Hepatocyte (in vitro differentiated cells): ENCODE results near the gene FOCAD. TPM values are rescaled to one million over a fixed set of nuclear protein-coding genes. Genes with fewer than 3 reads are reported as not detected.
A peak's percentile ranks its signal among the peaks of the same experiment; 100 is the strongest.

Source experiments
- DNase-seq: peaks from one replicate; pipeline ENCODE4 v3.0.0-alpha.2; 2016; ENCODE audit warnings: low spot score
- H2AFZ ChIP-seq: fragments of 200-600 bp; sonication (generic); 2 replicates; pipeline ENCODE4 v1.6.0; 2016; ENCODE audit warnings: antibody characterized with exemption, mild to moderate bottlenecking
- H3K27ac ChIP-seq: fragments of 200-600 bp; sonication (generic); 2 replicates; pipeline ENCODE4 v1.5.1; 2016; ENCODE audit warnings: mild to moderate bottlenecking
- H3K27me3 ChIP-seq: fragments of 200-600 bp; sonication (generic); 2 replicates; pipeline ENCODE4 v1.6.1; 2016
- H3K36me3 ChIP-seq: fragments of 200-600 bp; sonication (generic); replicated peaks from 2 replicates; pipeline ENCODE4 v1.5.1; 2016; ENCODE audit warnings: low read depth; ENCODE audit not compliant: insufficient read depth
- H3K4me1 ChIP-seq: fragments of 200-600 bp; sonication (generic); 2 replicates; pipeline ENCODE4 v1.5.1; 2016; ENCODE audit warnings: mild to moderate bottlenecking, moderate library complexity; ENCODE audit not compliant: insufficient read depth
- H3K4me2 ChIP-seq: fragments of 200-600 bp; sonication (generic); 2 replicates; pipeline ENCODE4 v1.6.0; 2016
- H3K4me3 ChIP-seq: fragments of 200-600 bp; sonication (generic); 2 replicates; pipeline ENCODE4 v1.5.1; 2016; ENCODE audit warnings: mild to moderate bottlenecking
- H3K79me2 ChIP-seq: fragments of 200-600 bp; sonication (generic); 2 replicates; pipeline ENCODE4 v1.6.0; 2017; ENCODE audit warnings: mild to moderate bottlenecking
- H3K9me2 ChIP-seq: fragments of 200-600 bp; sonication (generic); replicated peaks from 2 replicates; pipeline ENCODE4 v1.6.0; 2017; ENCODE audit warnings: mild to moderate bottlenecking; ENCODE audit not compliant: insufficient read depth
- H3K9me3 ChIP-seq: fragments of 200-600 bp; sonication (generic); 2 replicates; pipeline ENCODE4 v1.5.1; 2016; ENCODE audit warnings: low read depth, mild to moderate bottlenecking
- H4K20me1 ChIP-seq: fragments of 200-600 bp; sonication (generic); 2 replicates; pipeline ENCODE4 v1.6.0; 2016; ENCODE audit warnings: mild to moderate bottlenecking; ENCODE audit not compliant: insufficient read depth, poor library complexity, severe bottlenecking
- EZH2 ChIP-seq: fragments of 200-600 bp; sonication (generic); IDR thresholded peaks from 2 replicates; pipeline ENCODE4 v1.6.1; 2016; ENCODE audit warnings: antibody characterized with exemption, mild to moderate bottlenecking, borderline replicate concordance
- EZH2phosphoT487 ChIP-seq: fragments of 200-600 bp; sonication (generic); IDR thresholded peaks from one replicate; pipeline ENCODE4 v1.6.1; 2018; ENCODE audit warnings: antibody characterized with exemption, mild to moderate bottlenecking, low read depth, moderate library complexity; ENCODE audit not compliant: unreplicated experiment, severe bottlenecking
- WGBS: methylation state at CpG from one replicate; pipeline ENCODE4 v1.1.6; 2016; ENCODE audit warnings: low lambda C conversion rate; ENCODE audit errors: missing lambda C conversion rate; 5-methylcytosine and 5-hydroxymethylcytosine counted together
- polyA plus RNA-seq: library from polyadenylated mRNA; unstranded; fragments of >200 nt; fragmentation: Nextera tagmentation; extraction: Ambion mirVana; gene quantifications from 2 replicates; pipeline ENCODE4 v1.2.1, GENCODE V29; 2016
- total RNA-seq: library from RNA; depleted of rRNA; stranded (reverse); fragments of >200 nt; gene quantifications from 2 replicates; pipeline ENCODE4 v1.2.3, GENCODE V29; 2014
- TF ChIP-seq, protein P1 (sequence below): fragments of 200-600 bp; sonication (generic); IDR thresholded peaks from 2 replicates; pipeline ENCODE4 v1.5.1; 2016; ENCODE audit warnings: antibody characterized with exemption, mild to moderate bottlenecking; ENCODE audit not compliant: poor library complexity

The FOCAD gene
- total and polyA plus RNA-seq, 2 experiments from 2014 or later = 21.7 to 54.1 TPM

GRCh38 chr9:20791682-20792081 is 107.6 kb downstream of the FOCAD start:
- WGBS = 100% methylated on average over 1 of the region's 1 CpG
- H3K27me3 ChIP-seq = no peaks in the 10 kb centered on the region
- no peak for DNase-seq
- H2AFZ ChIP-seq = no peak overlapping the region
- no peaks in the 10 kb centered on the region for H3K9me3 ChIP-seq
- no peaks in the 10 kb centered on the region for H3K9me2 ChIP-seq
- H3K4me1 ChIP-seq = no peaks in the 10 kb centered on the region
- TF ChIP-seq, protein P1, sequence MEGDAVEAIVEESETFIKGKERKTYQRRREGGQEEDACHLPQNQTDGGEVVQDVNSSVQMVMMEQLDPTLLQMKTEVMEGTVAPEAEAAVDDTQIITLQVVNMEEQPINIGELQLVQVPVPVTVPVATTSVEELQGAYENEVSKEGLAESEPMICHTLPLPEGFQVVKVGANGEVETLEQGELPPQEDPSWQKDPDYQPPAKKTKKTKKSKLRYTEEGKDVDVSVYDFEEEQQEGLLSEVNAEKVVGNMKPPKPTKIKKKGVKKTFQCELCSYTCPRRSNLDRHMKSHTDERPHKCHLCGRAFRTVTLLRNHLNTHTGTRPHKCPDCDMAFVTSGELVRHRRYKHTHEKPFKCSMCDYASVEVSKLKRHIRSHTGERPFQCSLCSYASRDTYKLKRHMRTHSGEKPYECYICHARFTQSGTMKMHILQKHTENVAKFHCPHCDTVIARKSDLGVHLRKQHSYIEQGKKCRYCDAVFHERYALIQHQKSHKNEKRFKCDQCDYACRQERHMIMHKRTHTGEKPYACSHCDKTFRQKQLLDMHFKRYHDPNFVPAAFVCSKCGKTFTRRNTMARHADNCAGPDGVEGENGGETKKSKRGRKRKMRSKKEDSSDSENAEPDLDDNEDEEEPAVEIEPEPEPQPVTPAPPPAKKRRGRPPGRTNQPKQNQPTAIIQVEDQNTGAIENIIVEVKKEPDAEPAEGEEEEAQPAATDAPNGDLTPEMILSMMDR = no peak
- no peak for TF ChIP-seq EZH2
- TF ChIP-seq EZH2phosphoT487 = no peak
- no peak overlapping the region for H3K4me3 ChIP-seq
- no peaks in the 10 kb centered on the region for H3K36me3 ChIP-seq
- H4K20me1 ChIP-seq = no peaks in the 10 kb centered on the region
- H3K79me2 ChIP-seq = no peaks in the 10 kb centered on the region
- no peak overlapping the region for H3K4me2 ChIP-seq
- no peak overlapping the region for H3K27ac ChIP-seq

DNA sequence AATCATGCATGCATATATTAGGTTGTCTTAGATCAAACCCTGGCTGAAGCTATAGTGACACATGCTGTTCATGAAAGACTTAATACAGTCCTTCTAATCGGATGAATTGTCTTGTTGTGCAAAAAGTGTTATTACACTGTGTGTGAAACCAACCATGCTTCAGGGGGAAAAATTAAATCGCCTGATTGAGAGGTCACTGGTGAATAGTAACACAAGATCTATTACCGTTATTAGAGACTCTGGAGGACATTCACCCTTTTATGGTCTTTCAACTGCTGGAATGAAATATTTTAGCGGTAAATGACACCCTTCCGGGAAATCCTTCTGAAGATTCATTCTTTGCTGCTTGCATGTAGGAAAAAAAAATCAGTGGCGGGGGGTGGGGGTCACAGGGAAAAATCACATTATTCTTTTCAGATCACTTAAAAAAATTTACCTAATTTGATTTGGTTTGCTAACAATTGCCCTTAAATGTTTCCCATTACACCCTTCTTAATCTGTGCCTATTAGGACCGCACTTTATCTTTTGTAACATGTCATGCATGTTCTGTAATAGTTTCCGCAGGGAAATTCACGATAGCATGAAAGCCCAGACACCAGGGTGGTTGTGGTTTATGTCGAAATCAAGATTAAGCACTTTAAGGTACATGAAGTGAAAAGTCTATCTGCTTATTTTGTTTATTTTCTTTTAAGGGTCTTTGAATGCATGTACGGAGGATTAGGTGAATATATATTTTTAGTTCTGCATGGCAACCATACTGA is 120.6 kb downstream of the FOCAD start:
- H3K27ac ChIP-seq = no peak overlapping the region
- no peaks in the 10 kb centered on the region for H3K4me1 ChIP-seq
- no peaks in the 10 kb centered on the region for H4K20me1 ChIP-seq
- TF ChIP-seq, protein P1 = no peak
- TF ChIP-seq EZH2 (no peak), EZH2phosphoT487 (no peak)
- WGBS = 72% methylated on average over 11 of the region's 11 CpGs
- H3K9me2 ChIP-seq = no peaks in the 10 kb centered on the region
- peaks cover 4% of the 10 kb centered on the region for H3K79me2 ChIP-seq
- no peaks in the 10 kb centered on the region for H3K27me3 ChIP-seq
- H3K9me3 ChIP-seq = no peaks in the 10 kb centered on the region
- DNase-seq = peak; percentile 5
- H3K36me3 ChIP-seq = no peaks in the 10 kb centered on the region
- H2AFZ ChIP-seq = no peak overlapping the region
- H3K4me2 ChIP-seq = no peak overlapping the region
- no peak overlapping the region for H3K4me3 ChIP-seq

- no peak for DNase-seq
- Histone ChIP-seq H3K4me2 (no peak overlapping the region), H3K36me3 (no peaks in the 10 kb centered on the region), H3K9me2 (no peaks in the 10 kb centered on the region), H3K27ac (no peak overlapping the region), H2AFZ (no peak overlapping the region), H3K4me3 (no peak overlapping the region), H4K20me1 (no peaks in the 10 kb centered on the region), H3K9me3 (no peaks in the 10 kb centered on the region), H3K27me3 (no peaks in the 10 kb centered on the region), H3K79me2 (peaks cover 4% of the 10 kb centered on the region), H3K4me1 (no peaks in the 10 kb centered on the region)
- 89% methylated on average over 2 of the region's 2 CpGs for WGBS
- TF ChIP-seq EZH2phosphoT487 (no peak), EZH2 (no peak)
- TF ChIP-seq, protein P1 = no peak
Measured at GRCh38 chr9:20805766-20806165, 121.7 kb downstream of the FOCAD start.
